ENCODE measurements around the gene BLOC1S5. TPM values are rescaled to one million over a fixed set of nuclear protein-coding genes. Genes with fewer than 3 reads are reported as not detected.

The BLOC1S5 gene
- total and polyA plus RNA-seq, 9 of the 15 experiments (the other 6 are each of a cell fraction or from before 2014, with no cell fraction given) = 8.5 to 41.0 (median 27.7) TPM

GRCh38 chr6:8102122-8102958 lies 38.2 kb upstream of the BLOC1S5 start, which contains the start of gene EEF1E1 (continued):
- TF ChIP-seq SIRT6 (IDR thresholded peaks at IDR 0.05; ENCODE audit: low read depth, low read length) (no peak), CEBPG (CRISPR knock-in tag; IDR thresholded peaks at IDR 0.05) (0 out of 2 replicates have a peak, but pooled peaks have one; percentile 4), CEBPG (tag; conservative IDR thresholded peaks at IDR 0.05 in 1 of 2, IDR thresholded peaks at IDR 0.05 in 1 of 2) (no peak), MEF2D (tag; conservative IDR thresholded peaks at IDR 0.05; ENCODE audit: low read depth) (no peak), POLR2A (conservative IDR thresholded peaks at IDR 0.05) (peak; percentile 96), CCAR2 (IDR thresholded peaks at IDR 0.05; ENCODE audit: low read depth, low read length) (no peak), ELF4 (CRISPR knock-in tag; IDR thresholded peaks at IDR 0.05) (0 out of 2 replicates have a peak, but pooled peaks have one; percentile 23), RHOXF2B (CRISPR knock-in tag; conservative IDR thresholded peaks at IDR 0.05) (no peak), ARID1B (IDR thresholded peaks at IDR 0.05) (no peak), RNF219 (CRISPR knock-in tag; IDR thresholded peaks at IDR 0.05) (no peak), TCF15 (CRISPR knock-in tag; IDR thresholded peaks at IDR 0.05) (no peak), DDX20 (tag; IDR thresholded peaks at IDR 0.05; ENCODE audit: low read depth) (no peak), ZNF239 (CRISPR knock-in tag; IDR thresholded peaks at IDR 0.05) (no peak), KDM2B (CRISPR knock-in tag; IDR thresholded peaks at IDR 0.05) (no peak), NFIC (IDR thresholded peaks at IDR 0.05) (0 out of 2 replicates have a peak, but pooled peaks have one; percentile 5), NR2F6 (CRISPR knock-in tag; IDR thresholded peaks at IDR 0.05) (no peak), GMEB1 (CRISPR knock-in tag; IDR thresholded peaks at IDR 0.05) (peak; percentile 38; the same call in 1 of the 2 replicates), SIN3B (IDR thresholded peaks at IDR 0.05; ENCODE audit: low read depth) (peak; percentile 99), NUFIP1 (IDR thresholded peaks at IDR 0.05; ENCODE audit: partially characterized antibody) (no peak), TOE1 (IDR thresholded peaks at IDR 0.05; ENCODE audit: borderline replicate concordance) (peak; percentile 20; the same call in 1 of the 2 replicates), TOE1 (CRISPR knock-in tag; IDR thresholded peaks at IDR 0.05; ENCODE audit: borderline replicate concordance, low read depth) (no peak), CHD2 (IDR thresholded peaks at IDR 0.05; ENCODE audit: low read depth, low read length) (peak; percentile 85)
- TF ChIP-seq, protein P1, sequence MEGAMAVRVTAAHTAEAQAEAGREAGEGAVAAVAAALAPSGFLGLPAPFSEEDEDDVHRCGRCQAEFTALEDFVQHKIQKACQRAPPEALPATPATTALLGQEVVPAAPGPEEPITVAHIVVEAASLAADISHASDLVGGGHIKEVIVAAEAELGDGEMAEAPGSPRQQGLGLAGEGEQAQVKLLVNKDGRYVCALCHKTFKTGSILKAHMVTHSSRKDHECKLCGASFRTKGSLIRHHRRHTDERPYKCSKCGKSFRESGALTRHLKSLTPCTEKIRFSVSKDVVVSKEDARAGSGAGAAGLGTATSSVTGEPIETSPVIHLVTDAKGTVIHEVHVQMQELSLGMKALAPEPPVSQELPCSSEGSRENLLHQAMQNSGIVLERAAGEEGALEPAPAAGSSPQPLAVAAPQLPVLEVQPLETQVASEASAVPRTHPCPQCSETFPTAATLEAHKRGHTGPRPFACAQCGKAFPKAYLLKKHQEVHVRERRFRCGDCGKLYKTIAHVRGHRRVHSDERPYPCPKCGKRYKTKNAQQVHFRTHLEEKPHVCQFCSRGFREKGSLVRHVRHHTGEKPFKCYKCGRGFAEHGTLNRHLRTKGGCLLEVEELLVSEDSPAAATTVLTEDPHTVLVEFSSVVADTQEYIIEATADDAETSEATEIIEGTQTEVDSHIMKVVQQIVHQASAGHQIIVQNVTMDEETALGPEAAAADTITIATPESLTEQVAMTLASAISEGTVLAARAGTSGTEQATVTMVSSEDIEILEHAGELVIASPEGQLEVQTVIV (CRISPR knock-in tag; IDR thresholded peaks at IDR 0.05; ENCODE audit: borderline replicate concordance) = no peak
